ENCODE data around the gene GJC1. TPM values are rescaled to one million over a fixed set of nuclear protein-coding genes. Genes with fewer than 3 reads are reported as not detected.
A peak's percentile ranks its signal among the peaks of the same experiment; 100 is the strongest.

GJC1 gene
- total RNA-seq, 1 experiment from 2014 or later, result 119 TPM

DNA sequence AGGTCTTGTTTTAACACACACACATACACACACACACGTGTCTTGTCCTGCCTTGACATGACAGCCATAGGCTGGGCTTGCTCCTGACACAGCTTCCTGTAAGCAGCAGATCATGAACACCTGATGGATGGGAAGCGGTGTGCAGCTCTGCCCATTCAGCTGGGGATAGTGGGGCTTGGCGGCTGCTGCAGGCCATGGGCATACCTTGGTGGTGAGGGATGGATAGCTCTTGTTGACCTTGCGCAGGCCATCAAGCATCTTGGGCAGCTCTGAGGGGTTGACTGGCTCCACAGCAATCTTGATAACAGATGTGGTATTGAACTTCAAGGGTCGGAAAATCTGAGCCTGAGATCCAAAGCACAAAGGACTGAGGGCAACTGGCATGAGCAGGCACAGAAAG lies 29.6 kb upstream of the GJC1 start:
- H3T11ph ChIP-seq (ENCODE audit: low read length), result no peak overlapping the region
- no peaks in the 10 kb centered on the region for H3K27me3 ChIP-seq (ENCODE audit: insufficient read depth, low read length)
- no peaks in the 10 kb centered on the region for H3K79me2 ChIP-seq (ENCODE audit: insufficient read depth, low read length)
- H3K79me1 ChIP-seq (ENCODE audit: insufficient read depth, low read depth, low read length, poor library complexity, severe bottlenecking), result no peaks in the 10 kb centered on the region
- H3K4ac ChIP-seq (ENCODE audit: low read depth, low read length), result no peak overlapping the region
- Mint-ChIP-seq H3K36me3 (ENCODE audit: insufficient read depth in 1 of 3, low read depth in 3 of 3) (peaks cover 71 to 96% (median 86%) of the 10 kb centered on the region in 3 experiments), H3K9me3 (no peaks in the 10 kb centered on the region; a peak in 1 of 5 replicates), H3K4me3 (no peak overlapping the region), H3K27ac (peak overlapping the region in 1 of 3 experiments; percentile 16; a peak in 3 of 7 replicates), H3K4me1 (no peaks in the 10 kb centered on the region), H3K27me3 (ENCODE audit: low read depth) (no peaks in the 10 kb centered on the region)
- no peak overlapping the region for H2BK12ac ChIP-seq (ENCODE audit: insufficient read length, low read depth, low read length)
- no peak overlapping the region for H3K18ac ChIP-seq (ENCODE audit: insufficient read length, low read depth, low read length)
- H3K4me1 ChIP-seq (ENCODE audit: insufficient read depth, low read length), result no peaks in the 10 kb centered on the region
- no peak overlapping the region for H3K23ac ChIP-seq (ENCODE audit: insufficient read length, low read depth, low read length)
- H3K9me3 ChIP-seq (ENCODE audit: control insufficient read depth, low read depth, low read length), result no peaks in the 10 kb centered on the region
- no peak overlapping the region for H4K5ac ChIP-seq (ENCODE audit: insufficient read length, low read depth, low read length)
- no peak overlapping the region for H2AK5ac ChIP-seq (ENCODE audit: insufficient read length, low read length)
- no peak overlapping the region for H3K27ac ChIP-seq (ENCODE audit: insufficient read length, low read depth, low read length)
- H3K4me2 ChIP-seq (ENCODE audit: insufficient read depth, insufficient read length, low read length), result no peak overlapping the region
- WGBS (ENCODE audit: extremely low coverage, insufficient read length, low lambda C conversion rate), result no CpG with 5 or more reads among the region's 5 CpGs
- no peak overlapping the region for H2BK120ac ChIP-seq (ENCODE audit: low read depth, low read length, poor library complexity, severe bottlenecking)
- H2BK15ac ChIP-seq (ENCODE audit: low read depth, low read length), result no peak overlapping the region
- no peak overlapping the region for H4K8ac ChIP-seq (replicated peaks; ENCODE audit: insufficient read length, low read depth, low read length)
- H3K56ac ChIP-seq (ENCODE audit: insufficient read length, low read depth, low read length), result no peak overlapping the region
- no peaks in the 10 kb centered on the region for H4K20me1 ChIP-seq (ENCODE audit: control insufficient read depth, insufficient read depth, insufficient read length)
- no peak overlapping the region for H3K9ac ChIP-seq (ENCODE audit: extremely low read depth, insufficient read length, low read length)
- no peak overlapping the region for H2BK20ac ChIP-seq (ENCODE audit: low read depth, low read length, poor library complexity, severe bottlenecking)
- H2BK5ac ChIP-seq (ENCODE audit: insufficient read length, low read length), result no peak overlapping the region
- H3K14ac ChIP-seq (ENCODE audit: insufficient read depth, low read length), result no peak overlapping the region
- no peak for DNase-seq
- no peak overlapping the region for H4K91ac ChIP-seq (ENCODE audit: insufficient read length, low read depth, low read length)
- TF ChIP-seq, protein P1, sequence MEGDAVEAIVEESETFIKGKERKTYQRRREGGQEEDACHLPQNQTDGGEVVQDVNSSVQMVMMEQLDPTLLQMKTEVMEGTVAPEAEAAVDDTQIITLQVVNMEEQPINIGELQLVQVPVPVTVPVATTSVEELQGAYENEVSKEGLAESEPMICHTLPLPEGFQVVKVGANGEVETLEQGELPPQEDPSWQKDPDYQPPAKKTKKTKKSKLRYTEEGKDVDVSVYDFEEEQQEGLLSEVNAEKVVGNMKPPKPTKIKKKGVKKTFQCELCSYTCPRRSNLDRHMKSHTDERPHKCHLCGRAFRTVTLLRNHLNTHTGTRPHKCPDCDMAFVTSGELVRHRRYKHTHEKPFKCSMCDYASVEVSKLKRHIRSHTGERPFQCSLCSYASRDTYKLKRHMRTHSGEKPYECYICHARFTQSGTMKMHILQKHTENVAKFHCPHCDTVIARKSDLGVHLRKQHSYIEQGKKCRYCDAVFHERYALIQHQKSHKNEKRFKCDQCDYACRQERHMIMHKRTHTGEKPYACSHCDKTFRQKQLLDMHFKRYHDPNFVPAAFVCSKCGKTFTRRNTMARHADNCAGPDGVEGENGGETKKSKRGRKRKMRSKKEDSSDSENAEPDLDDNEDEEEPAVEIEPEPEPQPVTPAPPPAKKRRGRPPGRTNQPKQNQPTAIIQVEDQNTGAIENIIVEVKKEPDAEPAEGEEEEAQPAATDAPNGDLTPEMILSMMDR (conservative IDR thresholded peaks at IDR 0.05), result no peak
- no peak overlapping the region for H2AFZ ChIP-seq (ENCODE audit: low read length)
- H3K23me2 ChIP-seq (ENCODE audit: insufficient read length, low read depth, low read length, poor library complexity, severe bottlenecking), result no peaks in the 10 kb centered on the region
